Measurements from ENCODE around the gene PRKCE. TPM values are rescaled to one million over a fixed set of nuclear protein-coding genes. Genes with fewer than 3 reads are reported as not detected.

The PRKCE gene
- total RNA-seq, 1 donor from 2014 or later = 24.2 TPM

GRCh38 chr2:46136953-46137352, 485.5 kb downstream of the PRKCE start:
- no peak overlapping the region for H3K27ac Mint-ChIP-seq (ENCODE audit: unreplicated experiment)
- TF ChIP-seq CTCF (IDR thresholded peaks at IDR 0.05; ENCODE audit: unreplicated experiment) = no peak
- H3K9me3 Mint-ChIP-seq (ENCODE audit: unreplicated experiment) = no peaks in the 10 kb centered on the region
- DNase-seq (ENCODE audit: low spot score) = no peak
- peaks cover 26% of the 10 kb centered on the region for H3K4me1 Mint-ChIP-seq (ENCODE audit: unreplicated experiment)
- no peak overlapping the region for H3K4me3 Mint-ChIP-seq (ENCODE audit: unreplicated experiment)
- no peaks in the 10 kb centered on the region for H3K27me3 Mint-ChIP-seq (ENCODE audit: unreplicated experiment)
- no peaks in the 10 kb centered on the region for H3K36me3 Mint-ChIP-seq (ENCODE audit: low read depth, unreplicated experiment)

GRCh38 chr2:46142546-46143428, 491.3 kb downstream of the PRKCE start:
- H3K27ac Mint-ChIP-seq (ENCODE audit: unreplicated experiment) = peak overlapping the region; percentile 45
- H3K4me1 Mint-ChIP-seq (ENCODE audit: unreplicated experiment) = peaks cover 53% of the 10 kb centered on the region
- H3K27me3 Mint-ChIP-seq (ENCODE audit: unreplicated experiment) = no peaks in the 10 kb centered on the region
- H3K9me3 Mint-ChIP-seq (ENCODE audit: unreplicated experiment) = no peaks in the 10 kb centered on the region
- TF ChIP-seq CTCF (IDR thresholded peaks at IDR 0.05; ENCODE audit: unreplicated experiment) = no peak
- no peak for DNase-seq (ENCODE audit: low spot score)
- peaks cover 5% of the 10 kb centered on the region for H3K36me3 Mint-ChIP-seq (ENCODE audit: low read depth, unreplicated experiment)
- H3K4me3 Mint-ChIP-seq (ENCODE audit: unreplicated experiment) = peak overlapping the region; percentile 17

GRCh38 chr2:46143429-46144132, 492.1 kb downstream of the PRKCE start:
- no peak for DNase-seq (ENCODE audit: low spot score)
- H3K4me1 Mint-ChIP-seq (ENCODE audit: unreplicated experiment) = peaks cover 53% of the 10 kb centered on the region

GRCh38 chr2:46144133-46144800, 492.8 kb downstream of the PRKCE start:
- no peak for TF ChIP-seq CTCF (IDR thresholded peaks at IDR 0.05; ENCODE audit: unreplicated experiment)
- Mint-ChIP-seq H3K36me3 (ENCODE audit: low read depth, unreplicated experiment) (peaks cover 5% of the 10 kb centered on the region), H3K4me3 (ENCODE audit: unreplicated experiment) (no peak overlapping the region), H3K4me1 (ENCODE audit: unreplicated experiment) (peaks cover 53% of the 10 kb centered on the region), H3K9me3 (ENCODE audit: unreplicated experiment) (no peaks in the 10 kb centered on the region), H3K27ac (ENCODE audit: unreplicated experiment) (peak overlapping the region; percentile 19), H3K27me3 (ENCODE audit: unreplicated experiment) (no peaks in the 10 kb centered on the region)
- DNase-seq (ENCODE audit: low spot score) = no peak

More at GRCh38 chr2:46143429-46144132, 492.1 kb downstream of the PRKCE start:
- H3K27ac Mint-ChIP-seq (ENCODE audit: unreplicated experiment) = no peak overlapping the region
- H3K27me3 Mint-ChIP-seq (ENCODE audit: unreplicated experiment) = no peaks in the 10 kb centered on the region
- peaks cover 5% of the 10 kb centered on the region for H3K36me3 Mint-ChIP-seq (ENCODE audit: low read depth, unreplicated experiment)
- no peaks in the 10 kb centered on the region for H3K9me3 Mint-ChIP-seq (ENCODE audit: unreplicated experiment)
- no peak overlapping the region for H3K4me3 Mint-ChIP-seq (ENCODE audit: unreplicated experiment)
- no peak for TF ChIP-seq CTCF (IDR thresholded peaks at IDR 0.05; ENCODE audit: unreplicated experiment)

All from endothelial cell (in vitro differentiated cells).